ENCODE measurements around the gene PANK3. TPM values are rescaled to one million over a fixed set of nuclear protein-coding genes. Genes with fewer than 3 reads are reported as not detected.
A peak's percentile ranks its signal among the peaks of the same experiment; 100 is the strongest.

The PANK3 gene
- total and polyA plus RNA-seq, 9 of the 15 experiments (the other 6 are each of a cell fraction or from before 2014, with no cell fraction given) = 5.9 to 50.4 (median 29.7) TPM

- TF ChIP-seq LCOR (CRISPR knock-in tag; IDR thresholded peaks at IDR 0.05) (no peak), ZNF3 (CRISPR knock-in tag; IDR thresholded peaks at IDR 0.05) (no peak), CEBPB (tag; IDR thresholded peaks at IDR 0.05) (0 out of 2 replicates have a peak, but pooled peaks have one; percentile 28)
- no peak overlapping the region for H3K27ac ChIP-seq (ENCODE audit: extremely low read depth, low read depth, low read length)
- no peaks in the 10 kb centered on the region for H4K20me1 ChIP-seq (replicated peaks; ENCODE audit: control insufficient read depth, insufficient read depth, low read length)
- FAIRE-seq = no peak
- no peaks in the 10 kb centered on the region; a peak in 1 of 5 replicates for H3K4me1 ChIP-seq (replicated peaks in 1 of 2; ENCODE audit: control insufficient read depth in 2 of 2, insufficient read depth in 2 of 2, low read length in 2 of 2)
- H3K36me3 ChIP-seq (ENCODE audit: control insufficient read depth, insufficient read depth, low read length) = no peaks in the 10 kb centered on the region
- 17% methylated on average over 10 of the region's 10 CpGs for WGBS (ENCODE audit: insufficient coverage, low coverage, missing lambda C conversion rate)
- no peak for ATAC-seq
- CTCF ChIA-PET (ENCODE audit: low intra/inter-chr PET ratio) = no interaction called here
- intact Hi-C loops (cut with micrococcal nuclease) = no loop called here
- in situ Hi-C loops (cut with MboI) = no loop called here
- no peak overlapping the region for H2AFZ ChIP-seq (ENCODE audit: low read depth, low read length)
- peaks cover 0 to 2% of the 10 kb centered on the region in 2 experiments; a peak in 3 of 5 replicates for H3K27me3 ChIP-seq (ENCODE audit: control insufficient read depth in 2 of 2, insufficient read depth in 2 of 2, low read length in 2 of 2)
- H3K79me2 ChIP-seq (ENCODE audit: control insufficient read depth, insufficient read depth, low read length) = no peaks in the 10 kb centered on the region
- H3K9ac ChIP-seq (ENCODE audit: insufficient read depth in 1 of 2, low read depth in 2 of 2, low read length in 2 of 2) = no peak overlapping the region
- H3K4me3 ChIP-seq = no peak overlapping the region
- no peak overlapping the region for H3K4me2 ChIP-seq (ENCODE audit: insufficient read depth, low read length)
- H3K9me1 ChIP-seq (ENCODE audit: control insufficient read depth, insufficient read depth, low read length) = no peaks in the 10 kb centered on the region
- H3K9me3 ChIP-seq (replicated peaks; ENCODE audit: control insufficient read depth, insufficient read depth, low read depth, low read length) = peaks cover 4% of the 10 kb centered on the region
- POLR2A ChIA-PET = no interaction called here
- no peak for DNase-seq (ENCODE audit: extremely low read depth in 1 of 4, low spot score in 3 of 4)
- no TSS peak for BruUV-seq (replicated peaks)
These were observed 20.7 kb upstream of the PANK3 start for GRCh38 chr5:168599826-168600225.

DNA sequence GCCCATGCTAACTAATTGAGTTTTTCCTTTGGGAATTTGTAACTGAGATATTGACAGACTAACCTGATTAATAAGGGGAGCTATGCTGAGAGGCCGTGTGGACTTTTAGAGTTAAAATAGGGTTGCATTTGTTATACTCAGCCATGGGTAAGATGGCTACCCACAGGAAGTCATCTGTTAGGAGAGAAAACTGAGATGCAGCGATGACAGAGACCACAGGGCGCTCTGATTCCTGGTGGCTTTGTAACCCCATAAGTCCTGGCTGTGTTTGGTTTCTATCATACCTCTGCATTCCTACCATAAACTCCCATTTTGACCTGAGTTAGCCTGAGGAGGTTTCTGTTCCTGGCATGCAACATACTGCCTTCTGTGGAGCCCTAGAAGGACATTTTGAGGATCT is 19.5 kb upstream of the PANK3 start:
- H2AFZ ChIP-seq (ENCODE audit: low read depth, low read length) = no peak overlapping the region
- no peaks in the 10 kb centered on the region for H4K20me1 ChIP-seq (replicated peaks; ENCODE audit: control insufficient read depth, insufficient read depth, low read length)
- no peak for TF ChIP-seq HNRNPL (IDR thresholded peaks at IDR 0.05; ENCODE audit: low read depth, low read length)
- no peak for TF ChIP-seq NFIX (CRISPR knock-in tag; IDR thresholded peaks at IDR 0.05; ENCODE audit: low read depth)
- no peak for TF ChIP-seq RHOXF2B (CRISPR knock-in tag; conservative IDR thresholded peaks at IDR 0.05)
- TF ChIP-seq UBTF (IDR thresholded peaks at IDR 0.05; ENCODE audit: borderline replicate concordance in 1 of 2, low read depth in 2 of 2, low read length in 2 of 2) = no peak
- no peak for TF ChIP-seq ESRRB (CRISPR knock-in tag; IDR thresholded peaks at IDR 0.05; ENCODE audit: borderline replicate concordance)
- no peak for TF ChIP-seq ZNF431 (CRISPR knock-in tag; IDR thresholded peaks at IDR 0.05)
- TF ChIP-seq, protein P1, sequence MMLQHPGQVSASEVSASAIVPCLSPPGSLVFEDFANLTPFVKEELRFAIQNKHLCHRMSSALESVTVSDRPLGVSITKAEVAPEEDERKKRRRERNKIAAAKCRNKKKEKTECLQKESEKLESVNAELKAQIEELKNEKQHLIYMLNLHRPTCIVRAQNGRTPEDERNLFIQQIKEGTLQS (IDR thresholded peaks at IDR 0.05) = no peak
- TF ChIP-seq, protein P1 (CRISPR knock-in tag; conservative IDR thresholded peaks at IDR 0.05) = no peak
- TF ChIP-seq TGIF2 (CRISPR knock-in tag; IDR thresholded peaks at IDR 0.05) = no peak
- TF ChIP-seq TOE1 (IDR thresholded peaks at IDR 0.05; ENCODE audit: borderline replicate concordance) = no peak
- TF ChIP-seq TOE1 (CRISPR knock-in tag; IDR thresholded peaks at IDR 0.05; ENCODE audit: borderline replicate concordance, low read depth) = no peak
- no peak for TF ChIP-seq ZNF133 (CRISPR knock-in tag; IDR thresholded peaks at IDR 0.05)
- 0% methylated on average over 3 of the region's 3 CpGs for WGBS (ENCODE audit: insufficient coverage, low coverage, missing lambda C conversion rate)
- no peaks in the 10 kb centered on the region; a peak in 1 of 5 replicates for H3K4me1 ChIP-seq (replicated peaks in 1 of 2; ENCODE audit: control insufficient read depth in 2 of 2, insufficient read depth in 2 of 2, low read length in 2 of 2)
- no peaks in the 10 kb centered on the region for H3K36me3 ChIP-seq (ENCODE audit: control insufficient read depth, insufficient read depth, low read length)
- ChIA-PET CTCF (ENCODE audit: low intra/inter-chr PET ratio) (no interaction called here), POLR2A (no interaction called here)
- no peaks in the 10 kb centered on the region for H3K79me2 ChIP-seq (ENCODE audit: control insufficient read depth, insufficient read depth, low read length)
- no peaks in the 10 kb centered on the region; a peak in 1 of 5 replicates for H3K27me3 ChIP-seq (ENCODE audit: control insufficient read depth in 2 of 2, insufficient read depth in 2 of 2, low read length in 2 of 2)
- no peak for ATAC-seq
- intact Hi-C loops (cut with micrococcal nuclease) (no loop called here), in situ Hi-C loops (cut with MboI) (no loop called here)
- DNase-seq (ENCODE audit: extremely low read depth in 1 of 4, low spot score in 3 of 4) = no peak
- no peak overlapping the region for H3K9ac ChIP-seq (ENCODE audit: insufficient read depth in 1 of 2, low read depth in 2 of 2, low read length in 2 of 2)
- H3K27ac ChIP-seq (ENCODE audit: extremely low read depth, low read depth, low read length) = no peak overlapping the region
- BruUV-seq (replicated peaks) = no TSS peak
- FAIRE-seq = no peak
- no peak overlapping the region for H3K4me3 ChIP-seq
- no peak overlapping the region for H3K4me2 ChIP-seq (ENCODE audit: insufficient read depth, low read length)
- no peaks in the 10 kb centered on the region for H3K9me1 ChIP-seq (ENCODE audit: control insufficient read depth, insufficient read depth, low read length)
- peaks cover 4% of the 10 kb centered on the region for H3K9me3 ChIP-seq (replicated peaks; ENCODE audit: control insufficient read depth, insufficient read depth, low read depth, low read length)

Measured in K562 (cell line).